Stimulated activated CD4-positive, alpha-beta T cell treated with anti-CD3 and anti-CD28 coated beads, Interleukin-4, amount 100 ng/mL, for 24 hours (primary cell): ENCODE results near the gene OR1F1.
"Not testable (repeated sequence)": the region's sequence is repeated elsewhere in the genome, so short reads cannot be mapped to it uniquely, and the experiment has no call there.

Experiments used
- DNase-seq: peaks from one replicate; pipeline ENCODE4 v3.0.0-alpha.2; 2020

The OR1F1 gene

GRCh38 chr16:3175157-3176093 lies 12.6 kb upstream of the OR1F1 start:
- peak; percentile 41 for DNase-seq

GRCh38 chr16:3179651-3180050 lies 8.4 kb upstream of the OR1F1 start:
- DNase-seq, result no peak

DNA sequence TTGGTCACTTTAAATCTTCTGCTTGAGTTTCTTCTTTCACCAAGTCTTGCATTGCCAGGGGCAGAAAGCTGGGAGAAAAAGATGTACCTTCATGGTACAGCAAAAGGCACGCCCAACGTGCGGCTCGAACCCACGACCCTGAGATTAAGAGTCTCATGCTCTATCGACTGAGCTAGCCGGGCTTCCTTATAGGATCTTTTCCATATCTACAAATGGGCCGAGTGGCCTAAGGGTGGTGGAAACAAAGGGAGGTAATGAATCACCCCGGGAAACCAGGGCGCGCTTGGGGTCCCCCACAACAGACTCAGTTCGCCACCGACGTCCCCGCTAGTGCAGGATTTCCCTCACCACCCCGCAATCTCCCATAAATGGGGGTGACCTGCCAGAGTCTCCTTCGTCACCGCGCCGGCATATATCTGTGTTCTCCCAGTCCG lies 7.5 kb upstream of the OR1F1 start:
- DNase-seq, result no peak

GRCh38 chr16:3182293-3182607 lies 5.8 kb upstream of the OR1F1 start:
- not testable (repeated sequence) for DNase-seq

DNA sequence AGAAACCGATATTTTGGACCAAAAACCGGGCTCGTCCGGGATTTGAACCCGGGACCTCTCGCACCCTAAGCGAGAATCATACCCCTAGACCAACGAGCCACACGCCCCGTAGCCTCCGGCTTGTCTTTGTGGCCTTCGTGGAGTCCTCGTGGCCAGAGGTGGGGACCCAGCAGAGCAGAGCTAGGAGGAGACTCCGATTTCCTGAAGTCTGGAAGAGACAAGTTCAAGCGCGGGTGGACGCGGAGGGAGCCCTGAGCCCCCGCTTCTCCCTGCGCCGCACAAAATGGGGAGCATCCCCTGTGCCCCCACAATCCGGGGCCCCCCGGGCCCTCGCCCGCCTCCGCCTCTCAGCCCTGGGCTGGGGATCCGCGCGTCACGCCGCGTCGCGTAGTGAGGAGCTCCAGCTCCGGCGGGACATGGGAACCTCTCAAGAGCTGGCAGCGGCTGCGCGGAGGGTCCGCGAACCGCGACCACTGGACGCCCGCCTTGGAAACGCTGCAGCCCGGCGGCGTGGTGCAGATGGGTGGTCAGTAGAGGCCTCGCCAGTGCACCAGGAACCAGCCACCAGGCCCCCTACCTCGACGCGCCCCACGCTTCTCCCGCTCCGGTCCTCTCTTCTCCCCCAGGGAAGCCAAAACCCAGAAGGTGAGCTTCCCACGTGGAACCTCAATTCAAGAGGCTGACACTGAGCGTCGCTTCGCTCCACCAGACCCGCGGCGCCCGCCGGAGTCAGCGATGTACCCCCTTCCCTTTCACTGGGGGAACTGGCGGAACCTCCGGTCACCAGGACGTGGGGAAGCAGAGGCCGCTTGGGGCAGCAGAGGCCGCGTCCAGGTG lies 5.2 kb upstream of the OR1F1 start:
- peak; percentile 55 for DNase-seq

- no peak for DNase-seq
Observed at GRCh38 chr16:3183445-3184139, 4.4 kb upstream of the OR1F1 start.

DNA sequence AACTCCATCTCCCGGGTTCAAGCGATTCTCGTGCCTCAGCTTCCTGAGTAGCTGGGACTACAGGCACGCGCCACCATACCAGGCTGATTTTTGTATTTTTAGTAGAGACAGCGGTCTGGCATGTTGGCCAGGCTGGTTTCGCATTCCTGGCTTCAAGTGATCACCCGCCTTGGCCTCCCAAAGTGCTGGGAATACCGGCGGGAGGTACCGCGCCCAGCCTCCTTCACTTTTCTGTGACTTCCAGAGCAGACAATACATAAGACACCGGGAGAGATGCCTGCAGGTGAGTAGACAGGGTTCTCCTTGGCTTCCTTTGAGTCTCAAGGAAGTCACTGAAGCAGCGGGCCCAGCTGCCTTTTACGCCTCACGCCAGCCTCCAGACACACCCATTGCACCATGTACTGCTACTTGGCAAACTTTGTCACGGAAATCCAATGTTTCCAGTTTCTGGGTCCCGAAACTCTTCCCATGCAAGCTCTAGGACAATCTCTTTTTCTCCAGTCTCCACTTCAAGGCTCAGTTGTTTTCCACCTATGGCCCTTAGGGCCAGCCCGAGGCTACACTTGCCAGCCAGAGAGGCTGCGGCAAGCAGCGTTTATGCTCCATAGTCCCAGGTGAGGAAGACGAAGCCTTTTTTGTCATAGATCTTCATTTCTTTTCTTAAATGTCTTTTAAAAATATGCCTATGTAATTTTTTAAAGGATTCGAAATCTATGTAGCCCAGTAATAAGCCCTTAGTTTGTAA lies 886 bp upstream of the OR1F1 start:
- no peak for DNase-seq

- DNase-seq, result no peak
Observed at GRCh38 chr16:3188675-3188924, 596 bp downstream of the OR1F1 start.

- DNase-seq, result peak; percentile 52
Observed at GRCh38 chr16:3188925-3189825, 1.2 kb downstream of the OR1F1 start.

GRCh38 chr16:3189869-3190268 lies 1.9 kb downstream of the OR1F1 start:
- DNase-seq, result no peak

DNA sequence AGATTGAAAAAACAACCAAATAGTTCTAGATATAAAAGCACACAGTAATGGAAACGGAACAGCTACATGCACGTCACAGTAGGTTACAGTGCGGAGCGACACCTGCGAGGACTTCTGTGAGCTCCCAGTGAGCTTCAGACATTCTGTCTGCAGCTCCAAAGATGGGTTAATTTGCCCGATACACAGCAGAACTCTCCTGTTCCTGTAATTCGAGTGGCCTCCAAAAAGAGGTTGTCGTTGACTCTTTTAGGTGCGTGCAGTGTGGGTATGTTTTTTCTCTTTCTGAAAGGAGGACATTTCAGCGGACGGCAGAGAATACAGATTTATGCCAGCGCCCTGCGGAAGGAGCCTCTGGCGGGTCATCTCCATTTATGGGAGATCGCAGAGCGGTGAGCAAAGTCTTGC lies 2.9 kb downstream of the OR1F1 start:
- no peak for DNase-seq

- DNase-seq, result no peak
Observed at GRCh38 chr16:3192476-3193019, 4.5 kb downstream of the OR1F1 start.

DNA sequence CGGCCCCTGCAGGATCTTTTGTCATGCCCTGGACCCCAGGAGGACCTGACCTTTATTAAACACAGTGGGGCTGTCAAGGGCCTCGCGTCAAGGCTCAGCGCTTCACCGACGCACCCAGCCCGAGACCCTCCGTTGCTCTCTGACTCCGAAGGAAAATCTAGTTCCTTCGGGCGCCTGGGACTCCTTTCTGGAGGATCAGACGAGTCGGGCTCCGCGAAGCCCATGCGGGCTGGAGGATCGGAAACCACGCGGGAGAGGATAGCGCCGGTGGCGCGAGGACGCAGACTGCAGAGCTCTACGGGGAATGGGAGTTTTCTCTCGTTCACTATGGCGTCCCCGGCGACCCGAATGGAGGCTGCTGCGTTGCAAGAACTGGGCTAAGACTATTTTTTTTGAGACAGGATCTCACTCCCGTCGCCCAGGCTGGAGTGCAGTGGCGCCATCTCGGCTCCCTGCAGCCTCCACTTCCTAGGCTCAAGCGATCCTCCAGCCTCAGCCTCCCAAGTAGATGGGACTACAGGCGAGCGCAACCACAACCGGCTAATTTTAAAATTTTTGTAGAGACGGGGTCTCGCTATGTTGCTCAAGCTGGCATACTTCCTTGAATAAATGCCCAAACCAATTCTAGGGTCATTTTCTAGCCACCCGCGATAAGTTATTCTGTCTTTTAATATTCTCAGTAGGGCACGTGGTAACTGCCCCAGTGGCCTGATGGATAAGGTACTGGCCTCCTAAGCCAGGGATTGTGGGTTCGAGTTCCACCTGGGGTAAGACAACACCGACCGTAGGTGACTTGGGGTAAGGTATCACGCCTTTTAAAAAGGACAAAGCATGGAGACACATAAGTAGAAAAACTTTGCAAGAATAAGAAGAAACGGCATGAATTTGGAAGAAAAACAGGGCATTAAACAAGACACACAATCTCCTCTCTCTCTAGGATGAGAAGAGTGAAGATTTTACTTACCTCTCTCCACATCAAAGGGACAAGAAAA lies 5.5 kb downstream of the OR1F1 start:
- DNase-seq, result no peak

DNA sequence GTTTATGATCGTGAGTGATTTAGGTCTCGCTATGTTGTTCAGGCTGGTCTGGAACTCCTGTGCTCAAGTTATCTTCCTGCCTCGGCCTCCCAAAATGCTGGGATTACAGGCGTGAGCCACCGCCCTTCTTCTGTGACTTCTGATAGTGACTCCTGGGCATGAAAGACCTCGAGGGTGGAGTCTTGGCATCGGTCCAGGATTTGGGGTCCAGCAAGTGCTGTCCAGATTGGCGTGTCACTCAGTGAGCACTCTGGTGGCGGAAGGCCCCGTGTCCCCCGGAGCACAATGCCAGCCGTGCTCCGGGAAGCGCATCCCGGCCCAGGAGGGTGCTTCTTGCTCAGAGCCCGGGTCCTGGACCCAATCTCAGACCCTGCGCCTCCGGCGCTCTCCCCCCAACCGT lies 6.8 kb downstream of the OR1F1 start:
- no peak for DNase-seq

DNA sequence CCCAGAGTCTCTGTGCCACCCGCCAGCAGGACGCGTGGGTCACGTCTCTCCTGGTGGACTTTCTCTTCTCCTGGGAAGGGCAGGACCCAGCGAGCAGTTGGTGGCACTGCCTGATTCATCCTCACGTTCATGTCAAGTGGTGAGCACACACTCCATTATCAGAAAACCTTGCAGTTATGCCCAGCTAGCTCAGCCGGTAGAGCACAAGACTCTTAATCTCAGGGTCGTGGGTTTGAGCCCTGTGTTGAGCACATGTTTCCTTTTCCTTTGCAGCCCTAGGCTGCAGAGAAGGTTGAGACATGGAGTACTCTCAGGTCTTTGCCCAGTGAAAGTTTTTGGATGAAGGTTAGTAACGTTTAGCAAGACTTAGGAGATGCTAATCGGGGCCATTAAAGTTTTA lies 8.0 kb downstream of the OR1F1 start:
- DNase-seq, result no peak

DNA sequence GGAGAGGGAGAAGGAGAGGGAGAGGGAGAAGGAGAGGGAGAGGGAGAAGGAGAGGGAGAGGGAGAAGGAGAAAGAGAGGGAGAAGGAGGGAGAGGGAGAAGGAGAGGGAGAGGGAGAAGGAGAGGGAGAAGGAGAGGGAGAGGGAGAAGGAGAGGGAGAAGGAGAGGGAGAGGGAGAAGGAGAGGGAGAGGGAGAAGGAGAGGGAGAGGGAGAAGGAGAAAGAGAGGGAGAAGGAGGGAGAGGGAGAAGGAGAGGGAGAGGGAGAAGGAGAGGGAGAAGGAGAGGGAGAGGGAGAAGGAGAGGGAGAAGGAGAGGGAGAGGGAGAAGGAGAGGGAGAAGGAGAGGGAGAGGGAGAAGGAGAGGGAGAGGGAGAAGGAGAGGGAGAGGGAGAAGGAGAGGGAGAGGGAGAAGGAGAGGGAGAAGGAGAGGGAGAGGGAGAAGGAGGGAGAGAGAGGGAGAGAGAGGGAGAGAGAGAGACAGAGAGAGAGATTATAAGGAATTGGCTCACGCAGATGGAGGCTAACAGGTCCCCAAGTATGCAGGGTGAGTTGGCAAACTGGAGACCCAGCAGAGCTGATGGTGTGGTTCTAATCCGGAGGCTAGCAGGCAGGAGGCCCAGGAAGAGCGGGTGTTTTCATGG lies 9.8 kb downstream of the OR1F1 start:
- not testable (repeated sequence) for DNase-seq

- DNase-seq, result no peak
Observed at GRCh38 chr16:3198334-3199072, 10.5 kb downstream of the OR1F1 start.

- DNase-seq, result no peak
Observed at GRCh38 chr16:3202903-3203539, 15.0 kb downstream of the OR1F1 start.
